NCI-H187 (cell line): ENCODE data around the gene C3orf33.

ENCODE experiments used
- DNase-seq, 2 experiments: peaks; one replicate each; lab custom pipeline; 2025; lab: John Stamatoyannopoulos, UW

The C3orf33 gene

GRCh38 chr3:155741603-155742002 lies 64.5 kb downstream of the C3orf33 start:
- no peak for DNase-seq

GRCh38 chr3:155741101-155741500 lies 65.0 kb downstream of the C3orf33 start:
- no peak for DNase-seq

GRCh38 chr3:155739154-155739553 lies 66.9 kb downstream of the C3orf33 start:
- DNase-seq: no peak

- DNase-seq: no peak
Measured at GRCh38 chr3:155738580-155739076, 67.5 kb downstream of the C3orf33 start.

GRCh38 chr3:155737844-155738460 lies 68.1 kb downstream of the C3orf33 start:
- no peak for DNase-seq

GRCh38 chr3:155736381-155736780 lies 69.7 kb downstream of the C3orf33 start:
- DNase-seq: no peak

- DNase-seq: no peak
Measured at GRCh38 chr3:155730843-155731242, 75.2 kb downstream of the C3orf33 start.

GRCh38 chr3:155727836-155728235 lies 78.2 kb downstream of the C3orf33 start:
- DNase-seq: no peak

- no peak for DNase-seq
Measured at GRCh38 chr3:155714295-155714718, 91.8 kb downstream of the C3orf33 start.
